Liver (tissue), 3 donors: ENCODE results near the gene KCNJ15.

Source experiments
- HNF4G ChIP-seq: IDR thresholded peaks from 2 replicates; pipeline ENCODE4 v1.6.1; 2016; ENCODE audit warnings: antibody characterized with exemption
- JUND ChIP-seq, 2 donors: IDR thresholded peaks; 2 replicates each; pipeline ENCODE4 v1.6.1; 2016; ENCODE audit warnings: antibody characterized with exemption in 2 of 2
- TF ChIP-seq, protein P1 (sequence below): IDR thresholded peaks from 2 replicates; pipeline ENCODE4 v1.6.1; 2016; ENCODE audit warnings: antibody characterized with exemption
- TF ChIP-seq, protein P2 (sequence below): fragments of 150-350 bp; IDR thresholded peaks from 2 replicates; pipeline ENCODE4 v1.5.1; 2017; ENCODE audit warnings: improper control_type of control experiment, low read depth, low read length; ENCODE audit not compliant: missing input control
- TF ChIP-seq, protein P3 (sequence below): IDR thresholded peaks from 2 replicates; pipeline ENCODE4 v1.6.1; 2016; ENCODE audit warnings: antibody characterized with exemption
- TF ChIP-seq, protein P4 (sequence below): IDR thresholded peaks from 2 replicates; pipeline ENCODE4 v1.6.1; 2016; ENCODE audit warnings: antibody characterized with exemption, mild to moderate bottlenecking
- donor health status: healthy.
- donor health status: healthy.

DNA sequence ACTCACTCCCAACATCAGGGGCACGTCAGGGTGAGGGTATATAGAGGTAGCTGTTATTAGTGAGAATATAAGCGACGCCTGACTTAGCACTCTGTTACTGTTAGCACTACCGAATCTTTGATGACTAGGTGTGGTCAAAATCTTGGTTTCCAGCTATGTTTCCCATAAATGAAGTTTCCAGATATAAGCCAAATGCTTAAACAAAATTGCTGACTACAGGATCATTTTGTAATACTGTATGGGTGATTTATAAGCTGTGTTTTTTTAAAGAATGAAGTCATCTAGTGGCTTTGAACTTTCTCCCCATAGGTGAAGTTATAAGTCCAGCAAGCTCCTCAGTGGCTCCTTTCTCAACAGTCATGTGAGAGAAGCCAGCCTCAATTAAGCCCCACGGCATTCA, 23.7 kb downstream of the KCNJ15 start:
- TF ChIP-seq HNF4G (no peak), JUND (IDR thresholded peaks at IDR 0.05) (no peak)
- TF ChIP-seq, protein P1, sequence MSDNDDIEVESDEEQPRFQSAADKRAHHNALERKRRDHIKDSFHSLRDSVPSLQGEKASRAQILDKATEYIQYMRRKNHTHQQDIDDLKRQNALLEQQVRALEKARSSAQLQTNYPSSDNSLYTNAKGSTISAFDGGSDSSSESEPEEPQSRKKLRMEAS: no peak
- TF ChIP-seq, protein P2, sequence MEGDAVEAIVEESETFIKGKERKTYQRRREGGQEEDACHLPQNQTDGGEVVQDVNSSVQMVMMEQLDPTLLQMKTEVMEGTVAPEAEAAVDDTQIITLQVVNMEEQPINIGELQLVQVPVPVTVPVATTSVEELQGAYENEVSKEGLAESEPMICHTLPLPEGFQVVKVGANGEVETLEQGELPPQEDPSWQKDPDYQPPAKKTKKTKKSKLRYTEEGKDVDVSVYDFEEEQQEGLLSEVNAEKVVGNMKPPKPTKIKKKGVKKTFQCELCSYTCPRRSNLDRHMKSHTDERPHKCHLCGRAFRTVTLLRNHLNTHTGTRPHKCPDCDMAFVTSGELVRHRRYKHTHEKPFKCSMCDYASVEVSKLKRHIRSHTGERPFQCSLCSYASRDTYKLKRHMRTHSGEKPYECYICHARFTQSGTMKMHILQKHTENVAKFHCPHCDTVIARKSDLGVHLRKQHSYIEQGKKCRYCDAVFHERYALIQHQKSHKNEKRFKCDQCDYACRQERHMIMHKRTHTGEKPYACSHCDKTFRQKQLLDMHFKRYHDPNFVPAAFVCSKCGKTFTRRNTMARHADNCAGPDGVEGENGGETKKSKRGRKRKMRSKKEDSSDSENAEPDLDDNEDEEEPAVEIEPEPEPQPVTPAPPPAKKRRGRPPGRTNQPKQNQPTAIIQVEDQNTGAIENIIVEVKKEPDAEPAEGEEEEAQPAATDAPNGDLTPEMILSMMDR: no peak
- TF ChIP-seq, protein P3, sequence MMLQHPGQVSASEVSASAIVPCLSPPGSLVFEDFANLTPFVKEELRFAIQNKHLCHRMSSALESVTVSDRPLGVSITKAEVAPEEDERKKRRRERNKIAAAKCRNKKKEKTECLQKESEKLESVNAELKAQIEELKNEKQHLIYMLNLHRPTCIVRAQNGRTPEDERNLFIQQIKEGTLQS: no peak
- TF ChIP-seq, protein P4, sequence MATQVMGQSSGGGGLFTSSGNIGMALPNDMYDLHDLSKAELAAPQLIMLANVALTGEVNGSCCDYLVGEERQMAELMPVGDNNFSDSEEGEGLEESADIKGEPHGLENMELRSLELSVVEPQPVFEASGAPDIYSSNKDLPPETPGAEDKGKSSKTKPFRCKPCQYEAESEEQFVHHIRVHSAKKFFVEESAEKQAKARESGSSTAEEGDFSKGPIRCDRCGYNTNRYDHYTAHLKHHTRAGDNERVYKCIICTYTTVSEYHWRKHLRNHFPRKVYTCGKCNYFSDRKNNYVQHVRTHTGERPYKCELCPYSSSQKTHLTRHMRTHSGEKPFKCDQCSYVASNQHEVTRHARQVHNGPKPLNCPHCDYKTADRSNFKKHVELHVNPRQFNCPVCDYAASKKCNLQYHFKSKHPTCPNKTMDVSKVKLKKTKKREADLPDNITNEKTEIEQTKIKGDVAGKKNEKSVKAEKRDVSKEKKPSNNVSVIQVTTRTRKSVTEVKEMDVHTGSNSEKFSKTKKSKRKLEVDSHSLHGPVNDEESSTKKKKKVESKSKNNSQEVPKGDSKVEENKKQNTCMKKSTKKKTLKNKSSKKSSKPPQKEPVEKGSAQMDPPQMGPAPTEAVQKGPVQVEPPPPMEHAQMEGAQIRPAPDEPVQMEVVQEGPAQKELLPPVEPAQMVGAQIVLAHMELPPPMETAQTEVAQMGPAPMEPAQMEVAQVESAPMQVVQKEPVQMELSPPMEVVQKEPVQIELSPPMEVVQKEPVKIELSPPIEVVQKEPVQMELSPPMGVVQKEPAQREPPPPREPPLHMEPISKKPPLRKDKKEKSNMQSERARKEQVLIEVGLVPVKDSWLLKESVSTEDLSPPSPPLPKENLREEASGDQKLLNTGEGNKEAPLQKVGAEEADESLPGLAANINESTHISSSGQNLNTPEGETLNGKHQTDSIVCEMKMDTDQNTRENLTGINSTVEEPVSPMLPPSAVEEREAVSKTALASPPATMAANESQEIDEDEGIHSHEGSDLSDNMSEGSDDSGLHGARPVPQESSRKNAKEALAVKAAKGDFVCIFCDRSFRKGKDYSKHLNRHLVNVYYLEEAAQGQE: no peak
